DND-41 (cell line): Measurements from ENCODE around the gene L3MBTL2.
A peak's percentile ranks its signal among the peaks of the same experiment; 100 is the strongest.

Source experiments
- ATAC-seq: fragments of 200-7000 bp; cut with Tn5 transposase; 3 replicates; pipeline ENCODE4 v1.9.1; 2021; ENCODE audit warnings: low read depth; ENCODE audit not compliant: insufficient read depth
- DNase-seq: peaks from one replicate; pipeline ENCODE4 v3.0.0-alpha.2; 2020
- H2AFZ ChIP-seq: 2 replicates; pipeline ENCODE4 v1.6.0; 2012; ENCODE audit warnings: low read depth, low read length
- H3K27ac ChIP-seq: 2 replicates; pipeline ENCODE4 v1.5.1; 2012; ENCODE audit warnings: low read length, inconsistent platforms
- H3K27me3 ChIP-seq: fragments of 200-600 bp; sonication (generic); 2 replicates; pipeline ENCODE4 v1.6.0; 2012; ENCODE audit warnings: low read length, mild to moderate bottlenecking, inconsistent platforms; ENCODE audit not compliant: insufficient read depth, poor library complexity
- H3K36me3 ChIP-seq: 2 replicates; pipeline ENCODE4 v1.5.1; 2012; ENCODE audit warnings: low read length, inconsistent platforms; ENCODE audit not compliant: insufficient read depth
- H3K4me1 ChIP-seq: 2 replicates; pipeline ENCODE4 v1.5.1; 2012; ENCODE audit warnings: mild to moderate bottlenecking, low read length; ENCODE audit not compliant: insufficient read depth
- H3K4me2 ChIP-seq: 2 replicates; pipeline ENCODE4 v1.6.0; 2012; ENCODE audit warnings: mild to moderate bottlenecking, moderate library complexity, low read length, inconsistent platforms; ENCODE audit not compliant: insufficient read depth
- H3K4me3 ChIP-seq, 2 experiments: fragments of 200-600 bp in 1 of 2; shearing (Covaris generic) in 1 of 2; 2 replicates each; pipeline ENCODE4 v1.5.1; 2012 to 2016; ENCODE audit warnings: inconsistent platforms in 2 of 2, low read length in 2 of 2, mild to moderate bottlenecking in 2 of 2, low read depth in 1 of 2, moderate library complexity in 1 of 2
- H3K79me2 ChIP-seq: 2 replicates; pipeline ENCODE4 v1.6.0; 2012; ENCODE audit warnings: low read length, inconsistent platforms; ENCODE audit not compliant: insufficient read depth
- H3K9ac ChIP-seq: 2 replicates; pipeline ENCODE4 v1.6.0; 2012; ENCODE audit warnings: low read depth, mild to moderate bottlenecking, inconsistent platforms, low read length, moderate library complexity
- H3K9me3 ChIP-seq: 2 replicates; pipeline ENCODE4 v1.5.1; 2012; ENCODE audit warnings: low read length, moderate library complexity, mild to moderate bottlenecking, inconsistent platforms; ENCODE audit not compliant: insufficient read depth, severe bottlenecking
- H4K20me1 ChIP-seq: 2 replicates; pipeline ENCODE4 v1.6.0; 2012; ENCODE audit warnings: low read length; ENCODE audit not compliant: insufficient read depth
- EZH2 ChIP-seq: IDR thresholded peaks from 3 replicates; pipeline ENCODE4 v1.6.1; 2012; ENCODE audit warnings: borderline replicate concordance, low read depth, mild to moderate bottlenecking, moderate library complexity, low read length, inconsistent platforms; ENCODE audit not compliant: severe bottlenecking
- TF ChIP-seq, protein P1 (sequence below): IDR thresholded peaks from 2 replicates; pipeline ENCODE4 v1.5.1; 2012; ENCODE audit warnings: borderline replicate concordance, low read length, moderate library complexity, mild to moderate bottlenecking; ENCODE audit not compliant: poor library complexity, severe bottlenecking; ENCODE audit errors: extremely low read depth

Gene L3MBTL2

DNA sequence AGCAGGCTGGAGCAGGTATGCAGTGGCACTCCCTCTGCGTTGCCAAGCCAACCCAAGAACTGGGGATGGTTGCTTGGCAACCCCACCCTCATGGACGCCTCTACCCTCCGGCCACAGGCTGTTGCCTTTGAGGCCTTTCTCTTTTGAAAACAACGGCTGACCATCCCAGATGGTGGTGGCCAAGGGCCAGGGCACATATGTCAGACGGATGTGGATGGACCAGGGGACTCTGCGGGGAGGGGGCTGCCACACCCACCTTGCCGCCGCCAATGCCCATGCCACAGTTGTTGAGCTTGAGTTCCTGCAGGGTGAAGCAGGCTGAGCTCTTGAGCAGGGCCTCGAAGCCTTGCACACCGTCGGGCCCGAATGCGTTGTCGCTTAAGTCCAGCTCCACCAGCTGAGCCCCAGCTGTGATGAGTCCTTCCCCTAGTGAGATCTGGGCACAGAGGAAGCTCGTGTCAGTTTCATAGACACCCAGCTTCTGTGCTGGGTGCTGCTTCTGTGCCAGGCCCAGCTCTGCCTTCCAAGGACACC lies 59.4 kb downstream of the L3MBTL2 start:
- Histone ChIP-seq H3K27ac (no peak overlapping the region), H3K9me3 (no peaks in the 10 kb centered on the region), H3K4me3 (no peak overlapping the region), H2AFZ (no peak overlapping the region), H4K20me1 (peaks cover 41% of the 10 kb centered on the region), H3K4me1 (no peaks in the 10 kb centered on the region), H3K9ac (no peak overlapping the region), H3K27me3 (no peaks in the 10 kb centered on the region), H3K79me2 (peaks cover 19% of the 10 kb centered on the region), H3K36me3 (peaks cover 97% of the 10 kb centered on the region), H3K4me2 (no peak overlapping the region)
- TF ChIP-seq, protein P1, sequence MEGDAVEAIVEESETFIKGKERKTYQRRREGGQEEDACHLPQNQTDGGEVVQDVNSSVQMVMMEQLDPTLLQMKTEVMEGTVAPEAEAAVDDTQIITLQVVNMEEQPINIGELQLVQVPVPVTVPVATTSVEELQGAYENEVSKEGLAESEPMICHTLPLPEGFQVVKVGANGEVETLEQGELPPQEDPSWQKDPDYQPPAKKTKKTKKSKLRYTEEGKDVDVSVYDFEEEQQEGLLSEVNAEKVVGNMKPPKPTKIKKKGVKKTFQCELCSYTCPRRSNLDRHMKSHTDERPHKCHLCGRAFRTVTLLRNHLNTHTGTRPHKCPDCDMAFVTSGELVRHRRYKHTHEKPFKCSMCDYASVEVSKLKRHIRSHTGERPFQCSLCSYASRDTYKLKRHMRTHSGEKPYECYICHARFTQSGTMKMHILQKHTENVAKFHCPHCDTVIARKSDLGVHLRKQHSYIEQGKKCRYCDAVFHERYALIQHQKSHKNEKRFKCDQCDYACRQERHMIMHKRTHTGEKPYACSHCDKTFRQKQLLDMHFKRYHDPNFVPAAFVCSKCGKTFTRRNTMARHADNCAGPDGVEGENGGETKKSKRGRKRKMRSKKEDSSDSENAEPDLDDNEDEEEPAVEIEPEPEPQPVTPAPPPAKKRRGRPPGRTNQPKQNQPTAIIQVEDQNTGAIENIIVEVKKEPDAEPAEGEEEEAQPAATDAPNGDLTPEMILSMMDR: no peak
- TF ChIP-seq EZH2: no peak
- DNase-seq (no peak), ATAC-seq (no peak)

DNA sequence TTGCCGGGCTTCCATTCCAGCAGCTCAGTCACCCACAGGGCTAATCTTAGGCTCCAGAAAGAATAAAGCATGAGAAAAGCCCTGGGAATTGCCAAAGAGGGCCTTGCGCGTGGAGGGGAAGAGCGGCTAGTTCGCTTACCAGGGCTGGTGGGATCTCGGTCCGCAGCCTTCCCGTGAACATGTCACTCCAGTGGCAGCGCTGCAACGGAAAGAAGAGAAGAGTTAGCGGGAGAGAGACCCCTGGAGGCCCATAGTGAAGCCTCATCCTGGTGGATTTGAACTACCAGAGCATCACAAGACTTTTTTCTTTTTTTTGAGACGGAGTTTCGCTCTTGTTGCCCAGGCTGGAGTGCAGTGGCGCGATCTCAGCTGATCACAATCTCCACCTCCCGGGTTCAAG lies 62.8 kb downstream of the L3MBTL2 start:
- Histone ChIP-seq H3K4me3 (no peak overlapping the region), H3K9me3 (no peaks in the 10 kb centered on the region), H3K9ac (no peak overlapping the region), H3K36me3 (peaks cover 89% of the 10 kb centered on the region), H3K27me3 (no peaks in the 10 kb centered on the region), H3K27ac (no peak overlapping the region), H2AFZ (no peak overlapping the region), H3K4me1 (no peaks in the 10 kb centered on the region), H3K4me2 (no peak overlapping the region), H4K20me1 (peaks cover 31% of the 10 kb centered on the region), H3K79me2 (peaks cover 26% of the 10 kb centered on the region; the same call in 1 of the 2 replicates)
- no peak for ATAC-seq
- TF ChIP-seq EZH2: no peak
- TF ChIP-seq, protein P1: no peak
- no peak for DNase-seq

DNA sequence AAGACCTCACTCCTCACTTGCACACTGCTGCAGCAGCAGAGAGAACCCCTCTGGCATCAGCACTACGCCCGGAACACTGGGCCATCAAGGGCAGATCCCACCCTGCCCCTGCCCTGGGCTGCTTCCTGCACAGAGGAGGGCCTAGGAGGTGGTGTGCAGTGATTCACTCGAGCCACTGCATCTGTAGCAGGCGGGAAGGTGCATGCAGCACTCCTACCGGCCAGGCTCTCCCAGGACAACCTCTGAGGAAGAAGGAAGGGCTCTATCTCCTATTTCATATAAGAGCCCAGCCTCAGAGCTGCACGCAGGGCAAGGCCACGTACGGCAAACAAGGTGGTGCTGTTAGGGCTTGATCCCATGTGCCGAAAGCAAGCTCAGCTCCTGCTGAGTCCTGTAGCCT lies 66.7 kb downstream of the L3MBTL2 start:
- H3K4me3 ChIP-seq: no peak overlapping the region
- H3K4me1 ChIP-seq: no peaks in the 10 kb centered on the region
- H3K79me2 ChIP-seq: peaks cover 36% of the 10 kb centered on the region
- peaks cover 89% of the 10 kb centered on the region for H3K36me3 ChIP-seq
- no peak overlapping the region for H3K4me2 ChIP-seq
- peak; percentile 33; the same call in 2 of the 3 replicates for ATAC-seq
- TF ChIP-seq EZH2: no peak
- TF ChIP-seq, protein P1: no peak
- no peaks in the 10 kb centered on the region for H3K27me3 ChIP-seq
- H2AFZ ChIP-seq: no peak overlapping the region
- no peak overlapping the region for H3K9ac ChIP-seq
- no peaks in the 10 kb centered on the region for H3K9me3 ChIP-seq
- no peak overlapping the region for H3K27ac ChIP-seq
- H4K20me1 ChIP-seq: peaks cover 20% of the 10 kb centered on the region; the same call in 1 of the 2 replicates
- DNase-seq: no peak

DNA sequence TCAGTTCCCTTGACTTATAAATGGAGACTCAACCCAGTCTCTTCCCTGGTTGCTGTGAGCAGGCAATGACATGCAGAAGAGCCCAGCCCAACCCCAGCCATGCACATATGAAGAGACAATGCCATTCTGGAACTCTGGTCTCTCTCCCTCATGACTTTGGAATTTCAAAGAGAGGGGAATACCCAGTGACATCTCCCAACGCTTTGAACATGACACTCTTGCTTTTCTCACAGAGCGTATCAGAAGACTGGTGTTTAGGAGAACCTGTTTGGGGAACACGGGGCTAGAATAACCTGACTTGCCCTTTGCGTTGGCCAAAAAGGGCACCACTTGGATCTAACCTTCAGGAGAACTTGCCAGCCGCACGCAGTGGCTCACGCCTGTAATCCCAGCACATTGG lies 68.0 kb downstream of the L3MBTL2 start:
- no peak for TF ChIP-seq EZH2
- TF ChIP-seq, protein P1: no peak

More for the DNA sequence above, 68.0 kb downstream of the L3MBTL2 start:
- DNase-seq (no peak), ATAC-seq (no peak)
- Histone ChIP-seq H4K20me1 (peaks cover 17% of the 10 kb centered on the region; the same call in 1 of the 2 replicates), H3K4me2 (no peak overlapping the region), H3K36me3 (peaks cover 85% of the 10 kb centered on the region), H3K79me2 (peaks cover 39% of the 10 kb centered on the region), H2AFZ (no peak overlapping the region), H3K9ac (no peak overlapping the region), H3K27ac (no peak overlapping the region), H3K4me1 (no peaks in the 10 kb centered on the region), H3K9me3 (no peaks in the 10 kb centered on the region), H3K4me3 (no peak overlapping the region), H3K27me3 (no peaks in the 10 kb centered on the region)
